HepG2 (cell line): ENCODE measurements around the gene BCDIN3D. TPM values are rescaled to one million over a fixed set of nuclear protein-coding genes. Genes with fewer than 3 reads are reported as not detected.

Source experiments
- ATAC-seq: fragments of 200-7000 bp; cut with Tn5 transposase; 3 replicates; pipeline ENCODE4 v1.9.1; 2020; ENCODE audit warnings: mild to moderate bottlenecking, moderate library complexity
- BruUV-seq: library from RNA; stranded (reverse); fragments of 400-500 nt; replicated peaks from 2 replicates; lab custom pipeline; 2021; lab: Mats Ljungman, UMichigan
- CTCF ChIA-PET: fragments of 300-600 bp; formaldehyde crosslinking; extraction: SDS; loops from one replicate; lab custom pipeline; 2021; ENCODE audit warnings: low total read pairs, inconsistent platforms, low intra/inter-chr PET ratio; lab: Yijun Ruan, JAX
- POLR2A ChIA-PET: fragments of 350-600 bp; sonication (Branson Sonifier 250); formaldehyde crosslinking; loops from one replicate; lab custom pipeline; 2020; ENCODE audit warnings: antibody characterized with exemption, inconsistent platforms; lab: Yijun Ruan, JAX
- DNase-seq: peaks from one replicate; pipeline ENCODE4 v3.0.0-alpha.2; 2015; ENCODE audit warnings: low spot score
- FAIRE-seq: peaks from 3 replicates; lab custom pipeline; 2011; peaks lifted over from hg19 to GRCh38; lab: Jason Lieb, UNC
- H2AFZ ChIP-seq: one replicate; pipeline ENCODE4 v1.6.1; 2011; ENCODE audit warnings: low read length, inconsistent platforms
- H3K27ac ChIP-seq: fragments of 300-600 bp; 3 replicates; pipeline ENCODE4 v1.8.0; 2011; ENCODE audit warnings: mixed run types, mild to moderate bottlenecking, mixed read lengths, low read length, inconsistent platforms; ENCODE audit not compliant: insufficient read depth; ENCODE audit errors: extremely low read length
- H3K27me3 ChIP-seq, 2 experiments: fragments of 200-600 bp in 1 of 2; 2 replicates in 1 of 2; 3 replicates in 1 of 2; pipeline versions ENCODE4 v1.6.0 to v1.8.0; 2011; ENCODE audit warnings: low read length in 2 of 2, mild to moderate bottlenecking in 2 of 2, moderate library complexity in 2 of 2, inconsistent platforms in 1 of 2; ENCODE audit not compliant: insufficient read depth in 2 of 2, control insufficient read depth in 1 of 2
- H3K36me3 ChIP-seq, 2 experiments: fragments of 200-600 bp in 1 of 2; replicated peaks in 1 of 2; 2 replicates in 1 of 2; 3 replicates in 1 of 2; pipeline versions ENCODE4 v1.5.1 to v1.8.0; 2011; ENCODE audit warnings: low read length in 2 of 2, inconsistent platforms in 1 of 2; ENCODE audit not compliant: insufficient read depth in 2 of 2, control insufficient read depth in 1 of 2
- H3K4me1 ChIP-seq: 2 replicates; pipeline ENCODE4 v1.5.1; 2012; ENCODE audit warnings: low read length, inconsistent platforms; ENCODE audit not compliant: insufficient read depth
- H3K4me2 ChIP-seq: 2 replicates; pipeline ENCODE4 v1.6.0; 2011; ENCODE audit warnings: low read depth, low read length, inconsistent platforms
- H3K4me3 ChIP-seq, 3 experiments: fragments of 200-600 bp in 1 of 3; sonication (generic), shearing (Covaris generic) in 1 of 3; replicated peaks in 1 of 3; 2 replicates each; pipeline ENCODE4 v1.5.1; 2011 to 2016; ENCODE audit warnings: low read length in 3 of 3, inconsistent platforms in 2 of 3, low read depth in 2 of 3, mild to moderate bottlenecking in 2 of 3, control low read depth in 1 of 3, mixed read lengths in 1 of 3; ENCODE audit not compliant: insufficient read depth in 1 of 3
- H3K79me2 ChIP-seq: one replicate; pipeline ENCODE4 v1.6.1; 2011; ENCODE audit warnings: low read length, inconsistent platforms; ENCODE audit not compliant: insufficient read depth
- H3K9ac ChIP-seq: 2 replicates; pipeline ENCODE4 v1.6.0; 2011; ENCODE audit warnings: mild to moderate bottlenecking, low read depth, low read length, inconsistent platforms; ENCODE audit not compliant: insufficient read depth
- H3K9me3 ChIP-seq: 2 replicates; pipeline ENCODE4 v1.5.1; 2012; ENCODE audit warnings: mild to moderate bottlenecking, low read length
- H4K20me1 ChIP-seq: 2 replicates; pipeline ENCODE4 v1.6.0; 2011; ENCODE audit warnings: inconsistent platforms, mild to moderate bottlenecking, low read length, moderate library complexity; ENCODE audit not compliant: insufficient read depth
- HOXD1 ChIP-seq: sonication (generic); formaldehyde crosslinking; IDR thresholded peaks from 2 replicates; pipeline ENCODE4 v1.5.0; 2020; ENCODE audit warnings: missing genetic modification reagents
- MTA3 ChIP-seq: sonication (generic); formaldehyde crosslinking; IDR thresholded peaks from 2 replicates; pipeline ENCODE4 v1.4.0; 2020; ENCODE audit warnings: missing genetic modification reagents
- MYNN ChIP-seq: sonication (generic); formaldehyde crosslinking; IDR thresholded peaks from 2 replicates; pipeline ENCODE4 v1.4.0; 2020; ENCODE audit warnings: mild to moderate bottlenecking, low read depth, missing genetic modification reagents
- SNAPC5 ChIP-seq: sonication (generic); formaldehyde crosslinking; IDR thresholded peaks from 2 replicates; pipeline ENCODE4 v1.8.1; 2023; ENCODE audit warnings: mild to moderate bottlenecking, missing genetic modification reagents, borderline replicate concordance
- SP4 ChIP-seq: sonication (generic); formaldehyde crosslinking; IDR thresholded peaks from 2 replicates; pipeline ENCODE4 v1.8.1; 2023; ENCODE audit warnings: mild to moderate bottlenecking, missing genetic modification reagents
- TP53 ChIP-seq: sonication (generic); formaldehyde crosslinking; conservative IDR thresholded peaks from 2 replicates; pipeline ENCODE4 v1.4.0; 2020; ENCODE audit warnings: missing genetic modification reagents
- YEATS4 ChIP-seq: sonication (generic); formaldehyde crosslinking; IDR thresholded peaks from 2 replicates; pipeline ENCODE4 v1.4.0; 2020; ENCODE audit warnings: missing genetic modification reagents, borderline replicate concordance
- ZNF713 ChIP-seq: sonication (generic); formaldehyde crosslinking; IDR thresholded peaks from 2 replicates; pipeline ENCODE4 v1.4.0; 2020; ENCODE audit warnings: mild to moderate bottlenecking, missing genetic modification reagents
- ZNF768 ChIP-seq: sonication (generic); formaldehyde crosslinking; IDR thresholded peaks from 2 replicates; pipeline ENCODE4 v1.4.0; 2020; ENCODE audit warnings: missing genetic modification reagents
- ZNF792 ChIP-seq: IDR thresholded peaks from 2 replicates; pipeline ENCODE4 v1.6.1; 2016
- WGBS: methylation state at CpG from one replicate; pipeline ENCODE4 v1.1.6; 2017; ENCODE audit warnings: low lambda C conversion rate; 5-methylcytosine and 5-hydroxymethylcytosine counted together
- in situ Hi-C: cut with HindIII; loops from 2 replicates; pipeline ENCODE4 v1.10.0; 2017; ENCODE audit warnings: low pct_unique_long_range_greater_than_20kb; ENCODE audit not compliant: extremely low pct_ligation_motif_present
- intact Hi-C: fragments of 100-400 bp; cut with micrococcal nuclease; formaldehyde crosslinking; loops from one replicate; pipeline ENCODE4 v1.10.0; 2022; ENCODE audit not compliant: unreplicated experiment
- polyA plus RNA-seq, 8 experiments: library from polyadenylated mRNA; depleted of rRNA in 3 of 8; stranded (reverse) in 7 of 8; unstranded in 1 of 8; fragments of >200 nt; fragmentation: Illumina TruSeq in 4 of 8; extraction: Trizol in 4 of 8; gene quantifications; 2 replicates each; pipeline versions ENCODE4 v1.2.1 to v1.2.3, GENCODE V29; 2011 to 2016; ENCODE audit warnings: low read depth in 4 of 8, missing spikeins in 1 of 8, mixed read lengths in 1 of 8; ENCODE audit not compliant: insufficient read depth in 1 of 8
- total RNA-seq, 5 experiments: library from RNA; depleted of rRNA; stranded (reverse); fragments of >200 nt; fragmentation: Illumina TruSeq; extraction: Trizol; gene quantifications; 2 replicates each; pipeline ENCODE4 v1.2.3, GENCODE V29; 2016; ENCODE audit warnings: low read depth in 1 of 5
- TF ChIP-seq, protein P1 (sequence below): sonication (generic); formaldehyde crosslinking; IDR thresholded peaks from 2 replicates; pipeline ENCODE4 v1.4.0; 2020; ENCODE audit warnings: low read depth, mild to moderate bottlenecking, missing genetic modification reagents

BCDIN3D gene
- total and polyA plus RNA-seq, 2 of the 13 experiments (the other 11 are each of a cell fraction or from before 2014, with no cell fraction given) = 2.2 to 2.5 TPM

GRCh38 chr12:49795654-49796105 is 47.2 kb downstream of the BCDIN3D start:
- Histone ChIP-seq H3K27me3 (no peaks in the 10 kb centered on the region), H3K4me1 (peaks cover 9% of the 10 kb centered on the region), H4K20me1 (no peaks in the 10 kb centered on the region), H3K27ac (no peak overlapping the region), H3K79me2 (no peaks in the 10 kb centered on the region), H3K4me2 (no peak overlapping the region), H3K9ac (no peak overlapping the region), H3K9me3 (no peaks in the 10 kb centered on the region), H3K4me3 (no peak overlapping the region), H2AFZ (no peak overlapping the region), H3K36me3 (peaks cover 8 to 31% of the 10 kb centered on the region in 2 experiments)
- in situ Hi-C loops = no loop called here
- POLR2A ChIA-PET = no interaction called here
- ATAC-seq = no peak
- no peak for TF ChIP-seq ZNF713 (CRISPR knock-in tag)
- no peak for TF ChIP-seq HOXD1 (CRISPR knock-in tag)
- no peak for TF ChIP-seq SNAPC5 (CRISPR knock-in tag)
- TF ChIP-seq MYNN (CRISPR knock-in tag) = no peak
- TF ChIP-seq TP53 = no peak
- no peak for TF ChIP-seq SP4 (CRISPR knock-in tag)
- no peak for TF ChIP-seq ZNF768 (CRISPR knock-in tag)
- no peak for TF ChIP-seq MTA3
- TF ChIP-seq, protein P1, sequence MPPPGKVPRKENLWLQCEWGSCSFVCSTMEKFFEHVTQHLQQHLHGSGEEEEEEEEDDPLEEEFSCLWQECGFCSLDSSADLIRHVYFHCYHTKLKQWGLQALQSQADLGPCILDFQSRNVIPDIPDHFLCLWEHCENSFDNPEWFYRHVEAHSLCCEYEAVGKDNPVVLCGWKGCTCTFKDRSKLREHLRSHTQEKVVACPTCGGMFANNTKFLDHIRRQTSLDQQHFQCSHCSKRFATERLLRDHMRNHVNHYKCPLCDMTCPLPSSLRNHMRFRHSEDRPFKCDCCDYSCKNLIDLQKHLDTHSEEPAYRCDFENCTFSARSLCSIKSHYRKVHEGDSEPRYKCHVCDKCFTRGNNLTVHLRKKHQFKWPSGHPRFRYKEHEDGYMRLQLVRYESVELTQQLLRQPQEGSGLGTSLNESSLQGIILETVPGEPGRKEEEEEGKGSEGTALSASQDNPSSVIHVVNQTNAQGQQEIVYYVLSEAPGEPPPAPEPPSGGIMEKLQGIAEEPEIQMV (CRISPR knock-in tag) = no peak
- TF ChIP-seq ZNF792 (CRISPR knock-in tag) = no peak
- TF ChIP-seq YEATS4 (CRISPR knock-in tag) = no peak
- intact Hi-C loops = no loop called here
- no peak for FAIRE-seq
- BruUV-seq = no TSS peak
- CTCF ChIA-PET = no interaction called here
- DNase-seq = no peak
- WGBS = 92% methylated on average over 12 of the region's 12 CpGs
